GM20431 (cell line): Measurements from ENCODE around the gene ALDH7A1.
"Not testable (repeated sequence)": the region's sequence is repeated elsewhere in the genome, so short reads cannot be mapped to it uniquely, and the experiment has no call there.

Experiments
- in situ Hi-C: fragments of 300-500 bp; cut with MseI, MboI; formaldehyde crosslinking; loops from one replicate; pipeline ENCODE4 v1.15.0; 2020; ENCODE audit warnings: low sequenced_read_pairs; ENCODE audit not compliant: unreplicated experiment

ALDH7A1 gene

GRCh38 chr5:126594748-126595485 is at the start of gene ALDH7A1:
Gene ALDH7A1, minus strand, starts transcription at chr5:126595219. Its CDS starts 21 bp downstream, at chr5:126595198.
- in situ Hi-C loops, result no loop called here

GRCh38 chr5:126641387-126641786 is 46.4 kb upstream of the ALDH7A1 start:
- in situ Hi-C loops, result loop anchor here (25.0 kb wide), 2 partner anchors 671 to 846 kb away; no protein-coding TSS in a partner anchor

- in situ Hi-C loops, result loop anchor here (25.0 kb wide), 2 partner anchors 671 to 846 kb away; no protein-coding TSS in a partner anchor
Measured at GRCh38 chr5:126640866-126641265, 45.8 kb upstream of the ALDH7A1 start.

DNA sequence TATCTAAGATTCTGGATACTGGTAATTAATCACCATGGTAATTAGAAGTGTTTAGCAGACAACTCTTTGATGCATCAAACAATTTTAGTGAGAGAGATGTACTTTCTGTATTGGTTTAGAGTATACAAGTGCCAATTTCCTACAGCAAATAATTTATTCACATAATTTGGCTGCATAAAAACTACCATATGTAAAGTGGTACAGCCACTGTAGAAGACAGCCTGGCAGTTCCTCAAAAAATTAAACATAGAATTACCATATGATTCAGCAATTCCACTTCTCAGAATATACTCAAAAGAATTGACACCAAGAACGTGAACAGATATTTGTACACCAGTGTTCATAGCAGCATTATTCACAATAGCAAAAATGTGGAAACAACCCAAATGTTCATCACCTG is 41.9 kb upstream of the ALDH7A1 start:
- in situ Hi-C loops, result loop anchor here (25.0 kb wide), 2 partner anchors 675 to 850 kb away; no protein-coding TSS in a partner anchor

- in situ Hi-C loops, result loop anchor here (25.0 kb wide), 2 partner anchors 677 to 852 kb away; no protein-coding TSS in a partner anchor
Measured at GRCh38 chr5:126635585-126635984, 40.6 kb upstream of the ALDH7A1 start.

DNA sequence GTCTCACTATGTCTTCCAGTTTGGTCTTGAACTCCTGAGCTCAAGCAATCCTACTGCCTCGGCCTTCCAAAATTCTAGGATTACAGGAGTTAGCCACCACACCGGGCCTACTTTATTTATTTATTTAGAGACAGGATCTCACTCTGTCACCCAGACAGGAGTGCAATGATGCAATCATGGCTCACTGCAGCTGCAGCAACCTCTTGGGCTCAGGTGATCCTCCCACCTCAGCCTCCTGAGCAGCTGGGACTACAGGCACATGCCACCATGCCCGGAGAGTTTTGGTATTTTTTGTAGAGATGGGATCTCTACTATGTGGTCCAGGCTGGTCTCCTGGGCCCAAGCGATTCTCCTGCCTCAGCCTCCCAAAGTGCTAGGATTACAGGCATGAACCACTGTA is 38.5 kb upstream of the ALDH7A1 start:
- in situ Hi-C loops, result loop anchor here (25.0 kb wide), 2 partner anchors 679 to 854 kb away; no protein-coding TSS in a partner anchor

DNA sequence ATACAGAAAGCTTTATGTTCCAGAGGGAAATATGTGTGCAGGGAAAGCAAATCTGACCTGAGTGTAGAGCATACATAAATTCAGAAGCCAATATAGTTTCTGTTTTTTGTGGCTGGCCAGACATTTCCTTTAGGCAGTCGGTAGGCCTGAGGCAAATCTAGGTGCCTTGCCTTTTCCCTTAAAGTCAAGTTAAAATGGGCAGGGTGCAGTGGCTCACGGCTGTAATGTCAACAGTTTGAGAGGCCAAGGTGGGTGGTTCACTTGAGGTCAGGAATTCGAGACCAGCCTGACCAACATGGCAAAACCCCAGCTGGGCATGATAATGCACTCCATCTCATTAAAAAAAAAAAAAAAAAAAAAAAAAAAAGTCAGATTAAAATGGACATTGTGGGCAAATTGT is 36.9 kb upstream of the ALDH7A1 start:
- in situ Hi-C loops, result loop anchor here (25.0 kb wide), 2 partner anchors 680 to 855 kb away; no protein-coding TSS in a partner anchor

DNA sequence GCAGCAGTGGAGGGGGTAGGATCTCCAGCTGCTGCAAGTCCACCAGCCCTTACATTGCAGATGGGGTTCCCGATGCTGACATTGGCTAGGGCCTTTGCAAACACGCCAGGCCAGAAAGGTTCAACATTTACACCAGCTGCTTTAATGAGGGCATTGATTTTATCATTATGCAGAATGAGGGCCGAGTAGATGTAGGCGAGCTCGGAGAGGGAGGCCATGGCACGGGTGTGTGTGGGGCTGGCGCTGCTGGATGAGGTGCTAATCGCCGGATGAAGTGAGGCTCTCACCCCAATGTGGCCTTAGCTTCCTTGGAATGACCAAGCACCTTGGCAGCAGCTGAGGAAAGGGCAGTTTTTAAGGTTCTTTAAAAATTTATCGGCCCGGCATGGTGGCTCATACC is 33.1 kb upstream of the ALDH7A1 start:
- in situ Hi-C loops, result loop anchor here (25.0 kb wide), 2 partner anchors 684 to 859 kb away; no protein-coding TSS in a partner anchor

DNA sequence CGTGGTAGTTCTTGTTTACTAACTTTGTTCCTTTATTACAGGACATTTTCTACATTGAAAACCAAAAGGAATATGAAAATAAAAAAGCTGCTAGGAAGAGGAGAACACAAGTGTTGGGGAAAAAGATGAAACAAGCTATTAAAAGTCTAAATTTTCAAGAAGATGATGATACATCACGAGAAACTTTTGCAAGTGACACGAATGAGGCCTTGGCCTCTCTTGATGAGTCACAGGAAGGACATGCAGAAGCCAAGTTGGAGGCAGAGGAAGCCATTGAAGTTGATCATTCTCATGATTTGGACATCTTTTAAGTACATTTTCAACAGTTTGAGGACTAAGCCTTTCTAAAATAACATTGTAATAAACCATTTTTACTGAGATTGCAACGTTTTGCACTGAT is 29.5 kb upstream of the ALDH7A1 start:
- in situ Hi-C loops, result no loop called here

- in situ Hi-C loops, result no loop called here
Measured at GRCh38 chr5:126619781-126620180, 24.8 kb upstream of the ALDH7A1 start.

DNA sequence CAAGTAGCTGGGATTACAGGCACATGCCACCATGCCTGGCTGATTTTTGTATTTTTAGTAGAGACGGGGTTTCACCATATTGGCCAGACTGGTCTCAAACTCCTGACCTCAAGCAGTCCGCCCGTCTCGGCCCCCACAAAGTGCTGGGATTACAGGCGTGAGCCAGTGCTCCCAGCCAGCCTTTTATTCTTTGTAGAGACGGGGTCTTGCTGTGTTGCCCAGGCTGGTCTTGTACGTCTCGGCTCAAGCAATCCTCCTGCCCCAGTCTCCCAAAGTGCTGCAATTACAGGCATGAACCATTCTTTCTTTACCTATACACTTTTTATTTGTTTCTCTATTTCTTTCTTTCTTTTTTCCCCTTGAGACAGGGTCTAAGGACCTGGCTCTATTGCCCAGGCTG is 22.6 kb upstream of the ALDH7A1 start:
- in situ Hi-C loops, result not testable (repeated sequence)

- in situ Hi-C loops, result no loop called here
Measured at GRCh38 chr5:126615286-126615685, 20.3 kb upstream of the ALDH7A1 start.

- in situ Hi-C loops, result no loop called here
Measured at GRCh38 chr5:126613941-126614592, 19.0 kb upstream of the ALDH7A1 start.

DNA sequence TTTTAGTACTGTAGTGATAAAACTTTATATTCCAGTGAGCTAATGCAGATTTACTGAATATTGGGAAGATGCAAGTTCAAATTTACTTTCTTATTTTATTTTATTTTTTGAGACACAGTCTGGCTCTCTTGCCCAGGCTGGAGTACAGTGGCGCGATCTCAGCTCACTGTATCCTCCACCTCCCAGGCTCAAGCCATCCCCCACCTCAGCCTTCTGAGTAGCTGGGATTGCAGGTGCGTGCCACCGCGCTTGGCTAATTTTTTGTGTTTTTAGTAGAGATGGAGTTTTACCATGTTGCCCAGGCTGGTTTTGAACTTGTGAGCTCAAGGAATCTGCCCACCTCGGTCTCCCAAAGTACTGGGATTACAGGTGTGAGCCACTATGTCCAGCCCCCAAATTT is 15.6 kb upstream of the ALDH7A1 start:
- in situ Hi-C loops, result no loop called here

DNA sequence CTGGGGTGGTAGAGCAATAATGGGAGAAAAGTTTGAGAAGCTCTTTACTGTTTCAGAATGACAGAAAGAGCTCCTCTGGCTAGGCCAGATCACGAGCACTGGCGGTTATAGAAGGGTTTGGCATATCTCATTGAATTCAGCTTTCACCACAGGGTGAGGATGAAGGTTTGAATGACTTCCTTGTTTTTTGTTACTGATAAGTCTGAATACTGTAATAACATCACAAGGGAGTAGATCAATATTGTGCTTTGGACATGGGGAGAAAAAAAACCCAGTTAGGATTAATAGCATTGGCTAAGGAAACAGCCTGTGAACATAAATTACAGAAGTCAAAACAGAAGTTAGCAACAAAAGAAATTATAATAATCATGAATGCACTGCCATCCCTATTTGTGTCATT is 15.1 kb upstream of the ALDH7A1 start:
- in situ Hi-C loops, result no loop called here

GRCh38 chr5:126605525-126605924 is 10.5 kb upstream of the ALDH7A1 start:
- in situ Hi-C loops, result no loop called here

DNA sequence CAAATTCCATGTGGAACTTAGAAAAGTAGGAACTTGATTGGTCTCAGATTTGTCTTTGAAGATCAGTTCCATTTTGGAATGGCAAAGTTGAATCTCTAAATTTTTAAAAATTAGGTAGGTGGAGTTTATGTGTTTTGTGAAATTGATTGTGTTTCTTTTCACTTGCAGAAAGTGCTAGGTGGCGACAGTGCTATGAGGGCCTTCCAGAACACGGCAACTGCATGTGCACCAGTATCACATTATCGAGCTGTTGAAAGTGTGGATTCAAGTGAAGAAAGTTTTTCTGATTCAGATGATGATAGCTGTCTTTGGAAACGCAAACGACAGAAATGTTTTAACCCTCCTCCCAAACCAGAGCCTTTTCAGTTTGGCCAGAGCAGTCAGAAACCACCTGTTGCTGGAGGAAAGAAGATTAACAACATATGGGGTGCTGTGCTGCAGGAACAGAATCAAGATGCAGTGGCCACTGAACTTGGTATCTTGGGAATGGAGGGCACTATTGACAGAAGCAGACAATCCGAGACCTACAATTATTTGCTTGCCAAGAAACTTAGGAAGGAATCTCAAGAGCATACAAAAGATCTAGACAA is 8.5 kb upstream of the ALDH7A1 start:
- in situ Hi-C loops, result no loop called here

- in situ Hi-C loops, result no loop called here
Measured at GRCh38 chr5:126600631-126601511, 5.9 kb upstream of the ALDH7A1 start, which contains the start of gene PHAX. Gene PHAX, plus strand, starts transcription at chr5:126600947. Its CDS starts 16 bp downstream, at chr5:126600963.

DNA sequence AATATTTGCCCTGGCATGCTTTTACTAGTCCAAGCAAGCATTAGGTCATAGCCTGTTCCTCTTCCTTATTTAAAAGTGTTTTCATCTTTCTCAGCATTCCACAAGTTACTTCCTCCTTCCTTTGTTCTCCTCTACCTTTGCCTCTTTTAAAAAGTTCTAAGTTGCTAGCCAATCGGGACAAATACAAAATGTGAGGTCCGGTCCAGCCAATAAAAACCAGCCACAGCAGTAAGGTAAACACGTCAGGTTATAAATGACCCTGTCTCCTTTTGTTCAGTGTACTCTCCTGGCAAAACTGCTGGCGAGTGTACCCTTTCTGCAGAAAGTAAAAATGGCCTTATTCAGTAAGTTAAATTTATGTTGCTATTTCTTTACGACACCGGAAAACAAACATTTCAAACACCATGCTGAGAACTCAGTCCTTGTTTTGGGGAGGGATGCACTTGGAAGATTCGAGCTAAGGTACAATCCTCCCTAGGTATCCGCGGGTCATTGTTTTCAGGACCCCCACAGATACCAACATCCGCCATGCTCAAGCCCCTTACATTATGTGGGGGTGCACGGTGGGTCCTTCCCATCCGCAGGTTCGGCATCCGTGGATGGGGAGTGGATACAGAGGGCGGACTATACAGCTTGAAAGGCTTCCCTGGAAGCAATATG is 5.1 kb upstream of the ALDH7A1 start:
- in situ Hi-C loops, result not testable (repeated sequence)
